HEK293 (cell line): Measurements from ENCODE around the gene FOXN3.
A peak's percentile ranks its signal among the peaks of the same experiment; 100 is the strongest.

Experiments used
- CTCF ChIA-PET: fragments of 350-600 bp; formaldehyde crosslinking; extraction: SDS; loops from one replicate; lab custom pipeline; 2021; ENCODE audit warnings: antibody characterized with exemption; lab: Yijun Ruan, JAX
- POLR2A ChIA-PET: fragments of 300-600 bp; formaldehyde crosslinking; extraction: SDS; loops from one replicate; lab custom pipeline; 2020; ENCODE audit warnings: antibody characterized with exemption, inconsistent platforms; lab: Yijun Ruan, JAX
- H3K27ac ChIP-seq: fragments of 200-500 bp; sonication (Bioruptor generic); 2 replicates; pipeline ENCODE4 v1.5.1; 2014; ENCODE audit warnings: low read depth, low read length, control low read depth, inconsistent platforms; ENCODE audit errors: extremely low read depth
- H3K36me3 ChIP-seq, 2 experiments: fragments of 200-500 bp in 1 of 2; sonication (Bioruptor generic) in 1 of 2; 1 replicate in 1 of 2; 2 replicates in 1 of 2; pipeline ENCODE4 v1.5.1; 2014 to 2017; ENCODE audit warnings: inconsistent platforms in 2 of 2, low read length in 2 of 2; ENCODE audit not compliant: control insufficient read depth in 2 of 2, insufficient read depth in 1 of 2
- H3K4me1 ChIP-seq: fragments of 200-500 bp; sonication (Bioruptor generic); 2 replicates; pipeline ENCODE4 v1.5.1; 2014; ENCODE audit warnings: mild to moderate bottlenecking, low read length, inconsistent platforms; ENCODE audit not compliant: control insufficient read depth, insufficient read depth
- H3K4me3 ChIP-seq: 2 replicates; pipeline ENCODE4 v1.5.1; 2011; ENCODE audit warnings: low read depth, mild to moderate bottlenecking, control low read depth, low read length, moderate library complexity
- H3K9me3 ChIP-seq: fragments of 200-500 bp; sonication (Bioruptor generic); 2 replicates; pipeline ENCODE4 v1.5.1; 2014; ENCODE audit warnings: low read depth, low read length, inconsistent platforms; ENCODE audit not compliant: control insufficient read depth, insufficient read depth
- KLF8 ChIP-seq: fragments of 450-650 bp; formaldehyde crosslinking; IDR thresholded peaks from 2 replicates; pipeline ENCODE4 v1.5.1; 2016; ENCODE audit warnings: missing biosample characterization, missing genetic modification characterization
- MZF1 ChIP-seq: fragments of 450-650 bp; formaldehyde crosslinking; IDR thresholded peaks from 2 replicates; pipeline ENCODE4 v1.5.1; 2017; ENCODE audit warnings: missing biosample characterization, missing genetic modification characterization, borderline replicate concordance
- SP2 ChIP-seq: fragments of 450-650 bp; formaldehyde crosslinking; IDR thresholded peaks from 2 replicates; pipeline ENCODE4 v1.5.1; 2016; ENCODE audit warnings: missing biosample characterization, missing genetic modification characterization
- ZBTB21 ChIP-seq: fragments of 450-650 bp; formaldehyde crosslinking; IDR thresholded peaks from 2 replicates; pipeline ENCODE4 v1.5.1; 2017; ENCODE audit warnings: missing biosample characterization, missing genetic modification characterization
- ZFP3 ChIP-seq: fragments of 450-650 bp; formaldehyde crosslinking; IDR thresholded peaks from 2 replicates; pipeline ENCODE4 v1.5.1; 2016; ENCODE audit warnings: low read depth, missing biosample characterization, missing genetic modification characterization
- ZIC2 ChIP-seq: fragments of 450-650 bp; formaldehyde crosslinking; IDR thresholded peaks from 2 replicates; pipeline ENCODE4 v1.5.1; 2016; ENCODE audit warnings: missing biosample characterization, missing genetic modification characterization
- ZNF146 ChIP-seq: fragments of 450-650 bp; formaldehyde crosslinking; IDR thresholded peaks from 2 replicates; pipeline ENCODE4 v1.5.1; 2016; ENCODE audit warnings: missing biosample characterization, missing genetic modification characterization
- ZNF155 ChIP-seq: fragments of 450-650 bp; formaldehyde crosslinking; IDR thresholded peaks from 2 replicates; pipeline ENCODE4 v1.5.1; 2016; ENCODE audit warnings: missing biosample characterization, missing genetic modification characterization
- ZNF157 ChIP-seq: fragments of 450-650 bp; formaldehyde crosslinking; IDR thresholded peaks from 2 replicates; pipeline ENCODE4 v1.5.1; 2016; ENCODE audit warnings: missing biosample characterization, missing genetic modification characterization
- ZNF2 ChIP-seq: fragments of 450-650 bp; formaldehyde crosslinking; IDR thresholded peaks from 2 replicates; pipeline ENCODE4 v1.5.1; 2016; ENCODE audit warnings: missing biosample characterization, missing genetic modification characterization
- ZNF221 ChIP-seq: fragments of 450-650 bp; formaldehyde crosslinking; IDR thresholded peaks from 2 replicates; pipeline ENCODE4 v1.5.1; 2017; ENCODE audit warnings: missing biosample characterization, missing genetic modification characterization, borderline replicate concordance
- ZNF394 ChIP-seq: fragments of 450-650 bp; formaldehyde crosslinking; IDR thresholded peaks from 2 replicates; pipeline ENCODE4 v1.5.1; 2016; ENCODE audit warnings: missing biosample characterization, missing genetic modification characterization, mild to moderate bottlenecking, moderate library complexity, borderline replicate concordance
- ZNF426 ChIP-seq: fragments of 450-650 bp; formaldehyde crosslinking; IDR thresholded peaks from 2 replicates; pipeline ENCODE4 v1.5.1; 2017; ENCODE audit warnings: missing biosample characterization, missing genetic modification characterization, mild to moderate bottlenecking, inconsistent platforms, moderate library complexity
- ZNF48 ChIP-seq: fragments of 450-650 bp; formaldehyde crosslinking; IDR thresholded peaks from 2 replicates; pipeline ENCODE4 v1.5.1; 2016; ENCODE audit warnings: missing biosample characterization, missing genetic modification characterization
- ZNF654 ChIP-seq: fragments of 450-650 bp; formaldehyde crosslinking; IDR thresholded peaks from 2 replicates; pipeline ENCODE4 v1.5.1; 2016; ENCODE audit warnings: low read depth, missing biosample characterization, missing genetic modification characterization
- ZNF664 ChIP-seq: fragments of 450-650 bp; formaldehyde crosslinking; IDR thresholded peaks from 2 replicates; pipeline ENCODE4 v1.5.1; 2016; ENCODE audit warnings: missing biosample characterization, missing genetic modification characterization
- TF ChIP-seq, protein P1 (sequence below): fragments of 450-650 bp; IDR thresholded peaks from 2 replicates; pipeline ENCODE4 v1.5.1; 2018; ENCODE audit warnings: missing biosample characterization, missing genetic modification characterization
- TF ChIP-seq, protein P2 (sequence below): fragments of 450-650 bp; formaldehyde crosslinking; IDR thresholded peaks from 2 replicates; pipeline ENCODE4 v1.5.1; 2017; ENCODE audit warnings: missing biosample characterization, missing genetic modification characterization
- TF ChIP-seq, protein P3 (sequence below): fragments of 450-650 bp; formaldehyde crosslinking; IDR thresholded peaks from 2 replicates; pipeline ENCODE4 v1.5.1; 2016; ENCODE audit warnings: missing biosample characterization, missing genetic modification characterization
- TF ChIP-seq, protein P4 (sequence below): sonication (generic); formaldehyde crosslinking; IDR thresholded peaks from 2 replicates; pipeline ENCODE4 v1.8.1; 2022; ENCODE audit warnings: mild to moderate bottlenecking, moderate library complexity, missing genetic modification reagents

The FOXN3 gene

DNA sequence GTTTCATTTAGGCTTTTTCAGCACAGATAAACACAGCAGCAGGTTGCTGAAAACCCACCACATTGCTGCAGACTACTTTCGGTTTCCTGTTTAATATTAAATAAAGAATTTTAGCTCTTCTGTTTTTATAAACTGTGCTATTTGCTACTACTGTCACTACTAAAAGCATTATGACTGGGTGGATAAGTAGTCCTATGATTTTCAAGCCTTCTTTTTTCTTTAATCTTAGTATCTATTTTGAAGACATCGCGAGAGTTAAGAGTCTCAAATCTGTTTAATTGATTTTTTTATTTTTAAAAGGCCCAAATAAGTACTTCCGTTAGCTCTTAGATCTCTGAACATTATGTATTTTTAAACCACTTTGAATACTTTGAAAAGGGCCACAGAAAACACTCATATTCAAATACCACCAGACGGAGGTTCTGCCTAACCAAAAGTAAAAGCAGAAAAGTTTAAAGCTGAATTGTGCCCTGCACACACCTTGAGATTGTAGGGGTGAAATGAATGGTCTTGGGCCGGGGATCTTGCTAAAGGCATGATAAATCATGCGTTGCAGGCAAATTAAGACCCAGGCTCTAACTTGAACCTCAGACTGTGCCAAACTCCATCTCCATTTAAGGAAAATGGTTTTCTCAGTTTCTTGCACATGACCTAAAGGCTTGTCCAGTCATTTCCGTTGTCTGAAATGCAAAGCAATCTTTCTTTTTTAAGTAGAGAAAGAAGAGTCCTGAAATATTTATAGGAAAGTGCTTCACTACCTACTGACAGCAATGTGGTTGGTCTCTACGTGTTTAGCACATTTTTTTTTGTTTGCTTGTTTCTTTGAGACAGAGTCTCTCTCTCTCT is 13.6 kb upstream of the FOXN3 start:
- ChIA-PET POLR2A (interaction anchor here (0.6 kb wide), 1 partner anchor 446 kb away, joined by 3 read pairs; no protein-coding TSS in a partner anchor), CTCF (interaction anchor here (0.6 to 0.7 kb wide), 3 partner anchors 176 to 1328 kb away, joined by 3 to 4 read pairs (median 3); no protein-coding TSS in a partner anchor)
- H3K4me1 ChIP-seq = peaks cover 19% of the 10 kb centered on the region
- TF ChIP-seq ZNF2 = no peak
- no peak for TF ChIP-seq ZNF394
- TF ChIP-seq ZBTB21 (tag by site-specific recombination) = no peak
- no peak for TF ChIP-seq ZNF654 (tag by site-specific recombination)
- TF ChIP-seq, protein P1, sequence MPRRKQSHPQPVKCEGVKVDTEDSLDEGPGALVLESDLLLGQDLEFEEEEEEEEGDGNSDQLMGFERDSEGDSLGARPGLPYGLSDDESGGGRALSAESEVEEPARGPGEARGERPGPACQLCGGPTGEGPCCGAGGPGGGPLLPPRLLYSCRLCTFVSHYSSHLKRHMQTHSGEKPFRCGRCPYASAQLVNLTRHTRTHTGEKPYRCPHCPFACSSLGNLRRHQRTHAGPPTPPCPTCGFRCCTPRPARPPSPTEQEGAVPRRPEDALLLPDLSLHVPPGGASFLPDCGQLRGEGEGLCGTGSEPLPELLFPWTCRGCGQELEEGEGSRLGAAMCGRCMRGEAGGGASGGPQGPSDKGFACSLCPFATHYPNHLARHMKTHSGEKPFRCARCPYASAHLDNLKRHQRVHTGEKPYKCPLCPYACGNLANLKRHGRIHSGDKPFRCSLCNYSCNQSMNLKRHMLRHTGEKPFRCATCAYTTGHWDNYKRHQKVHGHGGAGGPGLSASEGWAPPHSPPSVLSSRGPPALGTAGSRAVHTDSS (tag by site-specific recombination) = no peak
- no peak for TF ChIP-seq ZNF426 (tag by site-specific recombination)
- no peak for TF ChIP-seq MZF1
- TF ChIP-seq ZNF221 (tag by site-specific recombination) = no peak
- TF ChIP-seq ZFP3 (tag by site-specific recombination) = no peak
- no peak for TF ChIP-seq ZIC2
- TF ChIP-seq ZNF146 (tag by site-specific recombination) = no peak
- no peak overlapping the region for H3K4me3 ChIP-seq
- H3K36me3 ChIP-seq = no peaks in the 10 kb centered on the region
- no peaks in the 10 kb centered on the region for H3K9me3 ChIP-seq
- 0 out of 2 replicates have a peak overlapping the region, but pooled peaks have one; percentile 24 for H3K27ac ChIP-seq

DNA sequence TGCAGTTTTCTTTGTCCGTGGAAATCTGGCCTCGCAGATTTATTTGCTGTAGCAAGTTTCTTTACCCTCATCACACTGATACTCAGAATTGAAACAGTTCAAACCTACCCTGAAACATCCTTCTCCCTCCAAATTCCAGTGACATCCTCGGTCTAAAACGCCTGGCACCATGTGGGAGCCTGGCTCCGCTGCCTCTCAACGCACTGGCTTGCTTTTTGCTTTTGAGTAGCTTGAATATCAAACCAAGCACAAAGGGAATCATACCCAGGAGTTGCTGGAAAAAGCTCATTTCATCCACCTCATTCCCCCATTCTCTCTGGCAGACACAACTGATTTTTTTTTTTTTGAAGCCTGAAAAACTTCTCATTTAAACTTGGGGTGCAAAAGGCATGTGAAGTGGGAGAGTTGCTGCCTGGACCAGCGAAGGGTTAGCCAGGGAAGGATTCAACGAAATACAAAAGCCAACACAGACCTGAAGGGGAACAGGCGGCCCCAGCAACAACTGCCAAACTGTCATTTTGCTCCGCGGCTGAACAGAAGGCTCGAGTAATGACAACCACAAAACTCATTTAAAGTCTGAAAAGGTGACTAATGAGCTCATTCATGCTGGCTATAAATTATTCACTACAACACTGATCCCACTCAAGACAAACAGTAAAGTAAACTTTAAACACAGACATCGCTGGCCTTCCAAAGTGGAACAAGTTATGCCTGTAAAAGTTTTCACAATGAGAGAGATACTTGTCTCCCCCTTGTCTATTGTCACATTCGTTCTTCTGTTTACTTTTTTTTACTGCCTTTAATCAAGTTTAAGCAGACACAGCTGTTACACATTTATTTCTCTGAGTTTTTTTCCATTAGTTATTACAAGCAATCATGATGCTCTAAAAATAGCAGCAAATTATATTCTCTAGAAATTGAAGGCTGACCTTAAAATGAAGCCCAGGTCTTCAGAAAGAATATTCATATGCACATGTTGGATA is 12.5 kb upstream of the FOXN3 start:
- Histone ChIP-seq H3K9me3 (no peaks in the 10 kb centered on the region), H3K27ac (peak overlapping the region; percentile 80), H3K4me3 (no peak overlapping the region), H3K36me3 (no peaks in the 10 kb centered on the region), H3K4me1 (peaks cover 20% of the 10 kb centered on the region)
- CTCF ChIA-PET = interaction anchor here (0.6 kb wide), 2 partner anchors 314 to 486 kb away, joined by 3 to 4 read pairs; no protein-coding TSS in a partner anchor
- POLR2A ChIA-PET = no interaction called here
- TF ChIP-seq ZNF155 (tag by site-specific recombination) (no peak), ZNF2 (0 out of 2 replicates have a peak, but pooled peaks have one; percentile 21), SP2 (no peak), ZNF48 (tag by site-specific recombination) (no peak), ZNF664 (tag by site-specific recombination) (peak; percentile 61; the same call in 1 of the 2 replicates), ZNF157 (tag by site-specific recombination) (no peak), KLF8 (no peak)
- TF ChIP-seq, protein P2, sequence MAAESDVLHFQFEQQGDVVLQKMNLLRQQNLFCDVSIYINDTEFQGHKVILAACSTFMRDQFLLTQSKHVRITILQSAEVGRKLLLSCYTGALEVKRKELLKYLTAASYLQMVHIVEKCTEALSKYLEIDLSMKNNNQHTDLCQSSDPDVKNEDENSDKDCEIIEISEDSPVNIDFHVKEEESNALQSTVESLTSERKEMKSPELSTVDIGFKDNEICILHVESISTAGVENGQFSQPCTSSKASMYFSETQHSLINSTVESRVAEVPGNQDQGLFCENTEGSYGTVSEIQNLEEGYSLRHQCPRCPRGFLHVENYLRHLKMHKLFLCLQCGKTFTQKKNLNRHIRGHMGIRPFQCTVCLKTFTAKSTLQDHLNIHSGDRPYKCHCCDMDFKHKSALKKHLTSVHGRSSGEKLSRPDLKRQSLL = no peak
- TF ChIP-seq, protein P3, sequence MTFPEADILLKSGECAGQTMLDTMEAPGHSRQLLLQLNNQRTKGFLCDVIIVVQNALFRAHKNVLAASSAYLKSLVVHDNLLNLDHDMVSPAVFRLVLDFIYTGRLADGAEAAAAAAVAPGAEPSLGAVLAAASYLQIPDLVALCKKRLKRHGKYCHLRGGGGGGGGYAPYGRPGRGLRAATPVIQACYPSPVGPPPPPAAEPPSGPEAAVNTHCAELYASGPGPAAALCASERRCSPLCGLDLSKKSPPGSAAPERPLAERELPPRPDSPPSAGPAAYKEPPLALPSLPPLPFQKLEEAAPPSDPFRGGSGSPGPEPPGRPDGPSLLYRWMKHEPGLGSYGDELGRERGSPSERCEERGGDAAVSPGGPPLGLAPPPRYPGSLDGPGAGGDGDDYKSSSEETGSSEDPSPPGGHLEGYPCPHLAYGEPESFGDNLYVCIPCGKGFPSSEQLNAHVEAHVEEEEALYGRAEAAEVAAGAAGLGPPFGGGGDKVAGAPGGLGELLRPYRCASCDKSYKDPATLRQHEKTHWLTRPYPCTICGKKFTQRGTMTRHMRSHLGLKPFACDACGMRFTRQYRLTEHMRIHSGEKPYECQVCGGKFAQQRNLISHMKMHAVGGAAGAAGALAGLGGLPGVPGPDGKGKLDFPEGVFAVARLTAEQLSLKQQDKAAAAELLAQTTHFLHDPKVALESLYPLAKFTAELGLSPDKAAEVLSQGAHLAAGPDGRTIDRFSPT (tag by site-specific recombination) = peak; percentile 62
- TF ChIP-seq, protein P4, sequence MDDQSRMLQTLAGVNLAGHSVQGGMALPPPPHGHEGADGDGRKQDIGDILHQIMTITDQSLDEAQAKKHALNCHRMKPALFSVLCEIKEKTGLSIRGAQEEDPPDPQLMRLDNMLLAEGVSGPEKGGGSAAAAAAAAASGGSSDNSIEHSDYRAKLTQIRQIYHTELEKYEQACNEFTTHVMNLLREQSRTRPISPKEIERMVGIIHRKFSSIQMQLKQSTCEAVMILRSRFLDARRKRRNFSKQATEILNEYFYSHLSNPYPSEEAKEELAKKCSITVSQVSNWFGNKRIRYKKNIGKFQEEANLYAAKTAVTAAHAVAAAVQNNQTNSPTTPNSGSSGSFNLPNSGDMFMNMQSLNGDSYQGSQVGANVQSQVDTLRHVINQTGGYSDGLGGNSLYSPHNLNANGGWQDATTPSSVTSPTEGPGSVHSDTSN = no peak
